Gastrocnemius medialis (tissue), 4 donors: ENCODE data around the gene FCRL5.

Experiments used
- CTCF ChIP-seq, 5 experiments: fragments of 450-650 bp in 3 of 5; fragments of 200-600 bp in 2 of 5; sonication (generic) in 2 of 5; IDR thresholded peaks in 4 of 5; conservative IDR thresholded peaks in 1 of 5; 1 replicate in 4 of 5; 2 replicates in 1 of 5; pipeline ENCODE4 v1.5.1; 2016 to 2019; ENCODE audit warnings: antibody characterized with exemption in 5 of 5, mild to moderate bottlenecking in 3 of 5, moderate library complexity in 3 of 5
- POLR2A ChIP-seq, 2 donors: fragments of 450-650 bp; IDR thresholded peaks; one replicate each; pipeline ENCODE4 v1.6.1; 2017; ENCODE audit warnings: antibody characterized with exemption in 2 of 2, mild to moderate bottlenecking in 2 of 2, moderate library complexity in 2 of 2

DNA sequence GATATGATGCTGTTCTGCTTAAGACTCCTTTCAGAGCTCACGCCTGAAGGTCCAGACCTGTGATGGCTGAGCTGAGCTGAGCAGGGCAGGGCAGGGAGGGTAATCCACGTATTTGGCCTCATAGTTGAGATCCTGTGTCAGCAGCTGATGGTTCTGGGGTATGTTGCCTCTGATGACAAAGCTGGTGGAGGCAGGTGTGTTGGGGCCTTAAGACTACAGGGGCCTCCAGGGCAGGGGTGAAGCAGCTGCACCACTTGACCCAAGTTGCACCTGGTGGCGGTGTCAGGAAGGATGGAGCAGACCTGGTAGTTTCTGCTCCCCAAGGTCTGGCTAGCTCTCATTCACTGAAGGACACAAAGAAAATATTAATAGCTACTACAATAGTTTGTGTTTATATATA is 57.0 kb downstream of the FCRL5 start:
- TF ChIP-seq CTCF (IDR thresholded peaks at IDR 0.05 in 4 of 5, conservative IDR thresholded peaks at IDR 0.05 in 1 of 5) (no peak), POLR2A (IDR thresholded peaks at IDR 0.05) (no peak)
